Kidney epithelial cell (primary cell): ENCODE data around the gene SFXN2. TPM values are rescaled to one million over a fixed set of nuclear protein-coding genes. Genes with fewer than 3 reads are reported as not detected.
"Not testable (repeated sequence)": the region's sequence is repeated elsewhere in the genome, so short reads cannot be mapped to it uniquely, and the experiment has no call there.

Source experiments
- DNase-seq: peaks from one replicate; pipeline ENCODE4 v3.0.0-alpha.2; 2010; ENCODE audit warnings: low read depth
- H3K27me3 ChIP-seq: 2 replicates; pipeline ENCODE4 v1.6.0; 2011; ENCODE audit warnings: low read length; ENCODE audit not compliant: control insufficient read depth, insufficient read depth
- H3K36me3 ChIP-seq: 2 replicates; pipeline ENCODE4 v1.5.1; 2011; ENCODE audit warnings: low read length; ENCODE audit not compliant: control insufficient read depth, insufficient read depth
- H3K4me3 ChIP-seq: 2 replicates; pipeline ENCODE4 v1.5.1; 2011; ENCODE audit warnings: low read depth, mild to moderate bottlenecking, control low read depth, low read length
- CTCF ChIP-seq: IDR thresholded peaks from 2 replicates; pipeline ENCODE4 v1.5.1; 2011; ENCODE audit warnings: mild to moderate bottlenecking, moderate library complexity, low read length, control low read depth, inconsistent platforms; ENCODE audit not compliant: insufficient read depth, poor library complexity, severe bottlenecking
- total RNA-seq: library from RNA; depleted of rRNA; stranded (reverse); fragments of >200 nt; gene quantifications from 2 replicates; pipeline ENCODE4 v1.2.3, GENCODE V29; 2015

The SFXN2 gene
- total RNA-seq, 1 donor from 2014 or later: 2.3 TPM

GRCh38 chr10:102691285-102692066 lies 23.0 kb upstream of the SFXN2 start:
- no peaks in the 10 kb centered on the region for H3K27me3 ChIP-seq
- no peak for DNase-seq
- H3K36me3 ChIP-seq: no peaks in the 10 kb centered on the region
- no peak for TF ChIP-seq CTCF
- H3K4me3 ChIP-seq: no peak overlapping the region

DNA sequence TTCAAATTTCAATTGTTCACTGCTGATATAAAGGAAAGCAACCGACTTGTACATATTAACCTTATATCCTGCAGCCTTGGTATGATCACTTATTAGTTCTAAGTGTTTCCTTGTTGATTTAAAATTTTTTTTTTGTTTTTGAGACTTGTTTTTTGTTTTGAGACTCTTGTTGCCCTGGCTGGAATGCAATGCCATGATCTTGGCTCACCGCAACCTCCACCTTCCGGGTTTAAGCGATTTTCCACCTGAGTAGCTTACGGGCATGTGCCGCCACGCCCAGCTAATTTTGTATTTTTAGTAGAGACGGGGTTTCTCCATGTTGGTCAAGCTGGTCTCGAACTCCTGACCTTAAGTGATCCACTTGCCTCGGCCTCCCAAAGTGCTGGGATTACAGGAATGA lies 19.0 kb upstream of the SFXN2 start:
- DNase-seq, H3K4me3 ChIP-seq, H3K36me3 ChIP-seq, H3K27me3 ChIP-seq: not testable (repeated sequence)

- no peak overlapping the region for H3K4me3 ChIP-seq
- H3K36me3 ChIP-seq: no peaks in the 10 kb centered on the region
- no peak for TF ChIP-seq CTCF
- DNase-seq: no peak
- H3K27me3 ChIP-seq: no peaks in the 10 kb centered on the region
Observed at GRCh38 chr10:102696736-102697135, 17.7 kb upstream of the SFXN2 start.

- TF ChIP-seq CTCF: no peak
- H3K36me3 ChIP-seq: no peaks in the 10 kb centered on the region
- H3K27me3 ChIP-seq: no peaks in the 10 kb centered on the region
- no peak overlapping the region for H3K4me3 ChIP-seq
- no peak for DNase-seq
Observed at GRCh38 chr10:102698894-102699293, 15.5 kb upstream of the SFXN2 start.

DNA sequence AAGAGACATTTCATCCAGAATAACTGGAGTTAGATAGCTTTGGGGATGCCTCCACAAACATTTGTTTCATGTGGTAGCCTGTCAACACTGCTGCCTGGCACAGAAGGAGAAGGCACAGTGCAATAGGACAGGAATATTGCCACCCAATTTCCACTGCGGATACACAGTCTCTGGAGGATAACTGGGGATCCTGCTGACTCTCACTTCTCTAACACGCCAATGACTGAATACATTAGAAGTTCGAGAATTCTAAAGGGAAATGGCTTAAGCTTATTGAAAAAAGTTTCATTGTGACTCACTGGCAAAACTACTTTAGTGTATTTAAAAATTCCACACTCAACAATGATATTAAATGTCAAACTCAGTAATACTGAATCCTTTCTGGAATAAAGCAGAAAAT lies 13.2 kb upstream of the SFXN2 start:
- no peaks in the 10 kb centered on the region for H3K36me3 ChIP-seq
- no peak for DNase-seq
- H3K27me3 ChIP-seq: no peaks in the 10 kb centered on the region
- H3K4me3 ChIP-seq: no peak overlapping the region
- no peak for TF ChIP-seq CTCF

- H3K27me3 ChIP-seq: no peaks in the 10 kb centered on the region
- TF ChIP-seq CTCF: no peak
Observed at GRCh38 chr10:102701796-102702195, 12.6 kb upstream of the SFXN2 start.

More at GRCh38 chr10:102701796-102702195, 12.6 kb upstream of the SFXN2 start:
- H3K36me3 ChIP-seq: no peaks in the 10 kb centered on the region
- H3K4me3 ChIP-seq: no peak overlapping the region
- no peak for DNase-seq
